Spleen (tissue), 11 donors: ENCODE measurements around the gene SCAMP5. TPM values are rescaled to one million over a fixed set of nuclear protein-coding genes. Genes with fewer than 3 reads are reported as not detected.

Experiments
- DNase-seq: peaks from one replicate; pipeline ENCODE4 v3.0.0-alpha.2; 2020
- H3K27ac ChIP-seq, 8 donors: fragments of 200-600 bp; sonication (generic) in 7 of 8; 1 replicate in 4 of 8; 2 replicates in 4 of 8; pipeline versions ENCODE4 v1.5.0 to v1.8.0; 2016 to 2021; ENCODE audit warnings: inconsistent platforms in 4 of 8, mild to moderate bottlenecking in 4 of 8, moderate library complexity in 1 of 8
- H3K27me3 ChIP-seq, 7 donors: fragments of 200-600 bp; sonication (generic) in 6 of 7; replicated peaks in 1 of 7; 1 replicate in 4 of 7; 2 replicates in 3 of 7; pipeline versions ENCODE4 v1.5.0 to v1.8.0; 2016 to 2021; ENCODE audit warnings: inconsistent platforms in 3 of 7, mild to moderate bottlenecking in 1 of 7
- H3K36me3 ChIP-seq, 6 donors: fragments of 200-600 bp; sonication (generic) in 5 of 6; 1 replicate in 4 of 6; 2 replicates in 2 of 6; pipeline versions ENCODE4 v1.5.0 to v1.8.0; 2016 to 2021; ENCODE audit warnings: inconsistent platforms in 2 of 6
- H3K4me1 ChIP-seq, 6 donors: fragments of 200-600 bp; sonication (generic) in 5 of 6; 1 replicate in 3 of 6; 2 replicates in 3 of 6; pipeline versions ENCODE4 v1.5.0 to v1.8.0; 2016 to 2021; ENCODE audit warnings: inconsistent platforms in 3 of 6
- H3K4me3 ChIP-seq, 8 donors: fragments of 200-600 bp; sonication (generic) in 7 of 8; 1 replicate in 4 of 8; 2 replicates in 4 of 8; pipeline versions ENCODE4 v1.5.0 to v1.8.0; 2016 to 2021; ENCODE audit warnings: inconsistent platforms in 4 of 8, mild to moderate bottlenecking in 4 of 8, moderate library complexity in 2 of 8
- H3K9me3 ChIP-seq, 8 donors: fragments of 200-600 bp; sonication (generic) in 7 of 8; 1 replicate in 4 of 8; 2 replicates in 4 of 8; pipeline versions ENCODE4 v1.5.0 to v1.8.0; 2016 to 2021; ENCODE audit warnings: inconsistent platforms in 4 of 8
- CTCF ChIP-seq, 11 experiments: fragments of 200-600 bp in 7 of 11; fragments of 450-650 bp in 4 of 11; sonication (generic) in 4 of 11; IDR thresholded peaks in 8 of 11; conservative IDR thresholded peaks in 3 of 11; 1 replicate in 7 of 11; 2 replicates in 4 of 11; pipeline versions ENCODE4 v1.4.0 to v1.8.0; 2016 to 2021; ENCODE audit warnings: antibody characterized with exemption in 11 of 11, inconsistent platforms in 4 of 11, mild to moderate bottlenecking in 1 of 11
- POLR2A ChIP-seq, 3 donors: fragments of 450-650 bp; IDR thresholded peaks; one replicate each; pipeline ENCODE4 v1.5.1; 2017; ENCODE audit warnings: antibody characterized with exemption in 3 of 3, mild to moderate bottlenecking in 1 of 3
- POLR2AphosphoS5 ChIP-seq, 3 donors: sonication (generic); formaldehyde crosslinking; IDR thresholded peaks; one replicate each; pipeline ENCODE4 v1.5.1; 2017; ENCODE audit warnings: antibody characterized with exemption in 3 of 3
- WGBS, 5 donors: extraction: QIAGEN DNeasy Blood & Tissue Kit in 3 of 5; methylation state at CpG; one replicate each; pipeline versions ENCODE4 v1.1.5 to v1.1.7; 2013 to 2018; 5-methylcytosine and 5-hydroxymethylcytosine counted together
- intact Hi-C: fragments of 100-400 bp; cut with DNase I; formaldehyde crosslinking; loops from one replicate; pipeline ENCODE4 v1.15.0; 2023; ENCODE audit warnings: low total_unique reads
- polyA plus RNA-seq, 3 donors: library from polyadenylated mRNA; stranded (reverse); fragments of 200-250 nt; gene quantifications; one replicate each; pipeline ENCODE4 v1.2.1, GENCODE V29; 2013
- total RNA-seq, 7 donors: library from RNA; depleted of rRNA in 3 of 7; stranded (reverse); fragments of >200 nt in 3 of 7; fragmentation: NEBNext Ultra II Directional in 4 of 7; extraction: Animal tissue kit (Norgen Biotek cat#: 25700) in 4 of 7; gene quantifications; one replicate each; pipeline versions ENCODE4 v1.1.0 to v1.2.1, GENCODE V29; 2016 to 2021
- donor health status: healthy with polysubstance abuse.
- donor health status: DM: no; HTN: no; CAD: no; lungs with moderate emphysema.
- donor health status: DM: no; HTN: no; CAD: no.
- donor health status: Bipolar disorder and iron deficiency.
- donor health status: healthy.
- donor health status: DM: no; HTN: no; CAD: no.
- donor health status: DM: yes; HTN: yes; CAD: no.

SCAMP5 gene
- total and polyA plus RNA-seq, 10 donors: 1.8 to 20.0 (median 8.0) TPM

DNA sequence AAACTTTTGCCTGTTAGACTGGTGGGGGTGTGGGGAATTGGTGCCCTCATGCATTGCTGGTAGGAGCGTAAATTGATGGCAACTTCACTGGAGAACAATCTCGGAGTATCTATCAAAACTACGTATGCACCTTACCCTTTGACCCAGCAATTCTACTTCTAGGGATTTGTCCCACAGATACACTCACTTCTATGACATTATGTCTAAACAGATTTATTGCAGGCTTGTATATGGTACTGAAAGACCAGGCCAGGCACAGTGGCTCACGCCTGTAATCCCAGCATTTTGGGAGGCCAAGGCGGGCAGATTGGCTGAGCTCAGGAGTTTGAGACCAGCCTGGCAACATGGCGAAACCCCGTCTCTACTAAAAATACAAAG, 58.4 kb downstream of the SCAMP5 start:
- Histone ChIP-seq H3K4me3 (no peak overlapping the region), H3K27me3 (no peaks in the 10 kb centered on the region), H3K4me1 (peaks cover 0 to 45% (median 15%) of the 10 kb centered on the region in 6 donors), H3K36me3 (peaks cover 0 to 17% (median 0%) of the 10 kb centered on the region in 6 donors), H3K9me3 (no peaks in the 10 kb centered on the region), H3K27ac (no peak overlapping the region)
- no peak for DNase-seq
- no peak for TF ChIP-seq POLR2A (IDR thresholded peaks at IDR 0.05)
- no peak for TF ChIP-seq CTCF (IDR thresholded peaks at IDR 0.05 in 8 of 11, conservative IDR thresholded peaks at IDR 0.05 in 3 of 11)
- TF ChIP-seq POLR2AphosphoS5 (IDR thresholded peaks at IDR 0.05): no peak
- 96 to 99% (median 98%) methylated on average over 7 of the region's 7 CpGs for WGBS, 5 donors
- intact Hi-C loops: no loop called here

DNA sequence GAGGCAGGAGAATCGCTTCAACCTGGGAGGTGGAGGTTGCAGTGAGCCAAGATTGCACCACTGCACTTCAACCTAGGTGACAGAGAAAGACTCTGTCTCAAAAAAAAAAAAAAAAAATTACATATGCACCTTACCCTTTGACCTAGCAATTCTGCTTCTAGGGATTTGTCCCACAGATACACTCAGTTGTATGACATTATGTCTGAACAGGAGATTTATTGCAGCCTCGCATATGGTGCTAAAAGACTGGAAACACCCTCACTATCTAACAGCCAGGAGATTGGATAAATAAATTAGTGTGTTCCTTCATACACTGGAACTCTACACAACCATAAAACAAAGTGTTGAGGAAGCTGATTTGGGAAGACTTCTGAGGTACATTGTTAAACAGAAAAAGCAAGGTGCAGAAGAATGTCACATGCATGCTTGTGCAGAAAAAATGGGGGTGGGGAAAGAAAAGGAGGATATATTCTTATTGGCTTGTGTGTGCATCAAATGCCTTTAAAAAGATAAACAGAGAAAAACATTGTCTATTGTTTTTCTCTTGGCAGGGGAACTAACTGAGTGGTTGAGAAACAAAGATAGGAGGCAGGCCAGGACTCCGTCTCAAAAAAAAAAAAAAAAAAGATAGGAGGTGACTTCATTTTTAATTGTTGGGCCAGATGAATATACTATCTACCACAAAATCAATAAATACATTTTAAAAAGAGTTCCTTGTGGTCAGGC, 59.0 kb downstream of the SCAMP5 start:
- 68 to 78% (median 76%) methylated on average over 3 of the region's 3 CpGs for WGBS, 5 donors
- peaks cover 0 to 11% (median 0%) of the 10 kb centered on the region in 6 donors for H3K36me3 ChIP-seq
- TF ChIP-seq POLR2A (IDR thresholded peaks at IDR 0.05): no peak
- H3K4me3 ChIP-seq: no peak overlapping the region
- peaks cover 0 to 39% (median 12%) of the 10 kb centered on the region in 6 donors for H3K4me1 ChIP-seq
- no peaks in the 10 kb centered on the region for H3K27me3 ChIP-seq
- no peak overlapping the region for H3K27ac ChIP-seq
- DNase-seq: no peak
- intact Hi-C loops: no loop called here
- no peaks in the 10 kb centered on the region for H3K9me3 ChIP-seq

GRCh38 chr15:75056036-75056435, 60.7 kb downstream of the SCAMP5 start:
- TF ChIP-seq POLR2AphosphoS5 (IDR thresholded peaks at IDR 0.05): no peak
- TF ChIP-seq POLR2A (IDR thresholded peaks at IDR 0.05): no peak
- TF ChIP-seq CTCF (IDR thresholded peaks at IDR 0.05 in 8 of 11, conservative IDR thresholded peaks at IDR 0.05 in 3 of 11): no peak
- Histone ChIP-seq H3K27ac (no peak overlapping the region), H3K9me3 (no peaks in the 10 kb centered on the region), H3K27me3 (no peaks in the 10 kb centered on the region), H3K4me1 (peaks cover 0 to 27% (median 5%) of the 10 kb centered on the region in 6 donors), H3K36me3 (peaks cover 0 to 5% (median 0%) of the 10 kb centered on the region in 6 donors), H3K4me3 (no peak overlapping the region)
- DNase-seq: no peak
- intact Hi-C loops: no loop called here
- 93 to 96% (median 94%) methylated on average over 7 of the region's 7 CpGs for WGBS, 5 donors

DNA sequence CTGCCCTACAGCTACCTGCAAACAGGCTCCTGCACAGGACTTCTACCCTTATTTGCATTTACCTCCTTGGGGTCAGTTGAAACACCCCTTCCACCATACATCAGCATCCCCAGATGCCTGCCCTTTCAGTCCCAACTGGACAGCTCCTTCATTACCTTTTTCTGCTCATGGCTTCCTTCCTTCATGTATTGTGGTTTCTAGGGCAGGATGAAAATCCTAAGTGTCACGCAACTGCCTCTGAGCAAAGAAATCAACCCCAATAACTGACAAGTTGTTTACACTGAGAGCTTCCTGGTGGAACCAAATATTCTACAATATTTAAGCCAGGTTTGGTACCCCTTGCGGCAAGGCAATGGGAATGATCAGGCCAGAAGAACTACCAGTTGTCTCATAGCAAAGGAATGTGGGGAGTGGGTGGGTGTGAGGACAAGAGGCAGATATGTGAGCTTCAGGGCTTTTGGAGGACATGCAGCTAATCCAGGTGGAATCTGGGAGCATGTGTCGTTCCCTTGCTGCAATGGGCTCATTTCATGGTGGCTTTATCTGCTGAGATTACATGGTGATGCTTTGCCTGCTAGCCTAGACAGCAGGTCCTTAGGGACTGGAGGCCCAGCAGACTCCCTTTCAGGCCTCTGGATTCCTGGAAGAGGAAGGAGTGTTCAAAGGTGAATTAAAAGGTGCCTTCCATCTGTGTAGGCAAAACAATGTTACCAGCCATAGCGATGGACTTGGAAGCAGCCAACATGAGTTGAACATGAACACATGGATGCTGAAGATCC, 63.0 kb downstream of the SCAMP5 start:
- Histone ChIP-seq H3K4me3 (no peak overlapping the region), H3K27ac (no peak overlapping the region), H3K27me3 (no peaks in the 10 kb centered on the region), H3K9me3 (no peaks in the 10 kb centered on the region), H3K4me1 (peaks cover 0 to 32% (median 0%) of the 10 kb centered on the region in 6 donors), H3K36me3 (peaks cover 0 to 5% (median 0%) of the 10 kb centered on the region in 6 donors)
- WGBS, 5 donors: 77 to 94% (median 85%) methylated on average over 4 of the region's 4 CpGs
- intact Hi-C loops: no loop called here
- no peak for TF ChIP-seq CTCF (IDR thresholded peaks at IDR 0.05 in 8 of 11, conservative IDR thresholded peaks at IDR 0.05 in 3 of 11)
- TF ChIP-seq POLR2AphosphoS5 (IDR thresholded peaks at IDR 0.05): no peak
- no peak for DNase-seq
